ENCODE data around the gene COPB1.

The COPB1 gene

GRCh38 chr11:14423633-14424032, 76.0 kb downstream of the COPB1 start:
- in situ Hi-C loops (cut with MboI; ENCODE audit: low sequenced_read_pairs, unreplicated experiment), result loop anchor here (25.0 kb wide), 1 partner anchor 461 kb away; the partner anchor contains the start of gene SPON1
- no peak for DNase-seq (ENCODE audit: low spot score)
- TF ChIP-seq, protein P1, sequence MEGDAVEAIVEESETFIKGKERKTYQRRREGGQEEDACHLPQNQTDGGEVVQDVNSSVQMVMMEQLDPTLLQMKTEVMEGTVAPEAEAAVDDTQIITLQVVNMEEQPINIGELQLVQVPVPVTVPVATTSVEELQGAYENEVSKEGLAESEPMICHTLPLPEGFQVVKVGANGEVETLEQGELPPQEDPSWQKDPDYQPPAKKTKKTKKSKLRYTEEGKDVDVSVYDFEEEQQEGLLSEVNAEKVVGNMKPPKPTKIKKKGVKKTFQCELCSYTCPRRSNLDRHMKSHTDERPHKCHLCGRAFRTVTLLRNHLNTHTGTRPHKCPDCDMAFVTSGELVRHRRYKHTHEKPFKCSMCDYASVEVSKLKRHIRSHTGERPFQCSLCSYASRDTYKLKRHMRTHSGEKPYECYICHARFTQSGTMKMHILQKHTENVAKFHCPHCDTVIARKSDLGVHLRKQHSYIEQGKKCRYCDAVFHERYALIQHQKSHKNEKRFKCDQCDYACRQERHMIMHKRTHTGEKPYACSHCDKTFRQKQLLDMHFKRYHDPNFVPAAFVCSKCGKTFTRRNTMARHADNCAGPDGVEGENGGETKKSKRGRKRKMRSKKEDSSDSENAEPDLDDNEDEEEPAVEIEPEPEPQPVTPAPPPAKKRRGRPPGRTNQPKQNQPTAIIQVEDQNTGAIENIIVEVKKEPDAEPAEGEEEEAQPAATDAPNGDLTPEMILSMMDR (IDR thresholded peaks at IDR 0.05; ENCODE audit: borderline replicate concordance, control extremely low read depth, extremely low read depth, insufficient read depth, missing control alignments), result no peak

DNA sequence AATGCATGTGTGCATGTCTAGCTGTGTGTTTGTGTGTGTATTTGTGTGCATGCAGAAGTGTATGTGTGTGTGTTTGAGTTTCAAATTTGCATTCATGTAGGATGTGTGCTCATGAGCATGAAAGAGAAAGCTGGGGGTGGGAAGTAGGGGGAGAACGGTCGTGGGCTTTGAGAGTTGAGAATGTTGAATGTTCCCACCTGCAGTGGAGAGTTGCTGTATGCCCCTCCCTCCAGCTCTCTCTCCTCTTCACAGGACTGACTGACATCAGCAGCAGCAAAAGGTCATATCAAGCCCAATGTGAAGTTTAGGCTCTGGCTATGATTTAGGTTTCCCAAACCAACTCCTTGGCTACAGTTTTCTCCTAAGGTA, 76.8 kb downstream of the COPB1 start:
- no peak for DNase-seq (ENCODE audit: low spot score)
- in situ Hi-C loops (cut with MboI; ENCODE audit: low sequenced_read_pairs, unreplicated experiment), result loop anchor here (25.0 kb wide), 1 partner anchor 460 kb away; the partner anchor contains the start of gene SPON1
- TF ChIP-seq, protein P1 (IDR thresholded peaks at IDR 0.05; ENCODE audit: borderline replicate concordance, control extremely low read depth, extremely low read depth, insufficient read depth, missing control alignments), result no peak

- in situ Hi-C loops (cut with MboI; ENCODE audit: low sequenced_read_pairs, unreplicated experiment), result loop anchor here (25.0 kb wide), 1 partner anchor 460 kb away; the partner anchor contains the start of gene SPON1
- TF ChIP-seq, protein P1 (IDR thresholded peaks at IDR 0.05; ENCODE audit: borderline replicate concordance, control extremely low read depth, extremely low read depth, insufficient read depth, missing control alignments), result no peak
- no peak for DNase-seq (ENCODE audit: low spot score)
Measured at GRCh38 chr11:14422052-14422813, 77.4 kb downstream of the COPB1 start.

- in situ Hi-C loops (cut with MboI; ENCODE audit: low sequenced_read_pairs, unreplicated experiment), result loop anchor here (25.0 kb wide), 1 partner anchor 458 kb away; the partner anchor contains the start of gene SPON1
- TF ChIP-seq, protein P1 (IDR thresholded peaks at IDR 0.05; ENCODE audit: borderline replicate concordance, control extremely low read depth, extremely low read depth, insufficient read depth, missing control alignments), result no peak
- no peak for DNase-seq (ENCODE audit: low spot score)
Measured at GRCh38 chr11:14420223-14420622, 79.4 kb downstream of the COPB1 start.

DNA sequence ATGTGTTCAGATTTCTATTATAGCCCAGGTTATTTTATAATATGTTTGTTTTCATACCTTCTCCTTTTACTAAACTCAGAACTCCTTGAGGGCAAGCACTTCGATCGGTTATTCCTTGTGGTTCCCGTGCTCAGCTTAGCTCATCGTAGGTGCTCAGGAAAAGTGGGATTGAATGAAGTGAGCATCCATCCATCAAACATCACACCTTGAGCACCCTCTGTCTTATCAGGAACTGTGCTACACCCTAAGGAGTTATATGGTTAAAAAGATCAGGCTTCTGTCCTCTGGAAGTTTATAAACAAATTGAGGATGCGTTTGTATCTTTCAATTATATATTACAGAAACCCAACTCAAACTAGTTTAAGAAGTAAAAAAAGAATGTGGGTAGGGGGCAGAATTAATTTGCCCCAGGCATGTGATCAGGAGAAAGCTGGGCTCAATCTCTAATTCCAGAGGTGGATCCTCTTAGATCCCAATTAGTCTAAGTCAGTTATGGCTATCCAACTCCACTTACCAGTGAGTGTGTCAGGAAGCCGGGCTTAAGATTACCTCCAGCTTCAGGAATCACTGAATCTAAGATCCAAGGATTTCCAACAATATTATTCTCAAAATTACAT, 80.7 kb downstream of the COPB1 start:
- in situ Hi-C loops (cut with MboI; ENCODE audit: low sequenced_read_pairs, unreplicated experiment), result loop anchor here (25.0 kb wide), 1 partner anchor 457 kb away; the partner anchor contains the start of gene SPON1
- DNase-seq (ENCODE audit: low spot score), result peak; percentile 44
- TF ChIP-seq, protein P1 (IDR thresholded peaks at IDR 0.05; ENCODE audit: borderline replicate concordance, control extremely low read depth, extremely low read depth, insufficient read depth, missing control alignments), result peak; percentile 40

DNA sequence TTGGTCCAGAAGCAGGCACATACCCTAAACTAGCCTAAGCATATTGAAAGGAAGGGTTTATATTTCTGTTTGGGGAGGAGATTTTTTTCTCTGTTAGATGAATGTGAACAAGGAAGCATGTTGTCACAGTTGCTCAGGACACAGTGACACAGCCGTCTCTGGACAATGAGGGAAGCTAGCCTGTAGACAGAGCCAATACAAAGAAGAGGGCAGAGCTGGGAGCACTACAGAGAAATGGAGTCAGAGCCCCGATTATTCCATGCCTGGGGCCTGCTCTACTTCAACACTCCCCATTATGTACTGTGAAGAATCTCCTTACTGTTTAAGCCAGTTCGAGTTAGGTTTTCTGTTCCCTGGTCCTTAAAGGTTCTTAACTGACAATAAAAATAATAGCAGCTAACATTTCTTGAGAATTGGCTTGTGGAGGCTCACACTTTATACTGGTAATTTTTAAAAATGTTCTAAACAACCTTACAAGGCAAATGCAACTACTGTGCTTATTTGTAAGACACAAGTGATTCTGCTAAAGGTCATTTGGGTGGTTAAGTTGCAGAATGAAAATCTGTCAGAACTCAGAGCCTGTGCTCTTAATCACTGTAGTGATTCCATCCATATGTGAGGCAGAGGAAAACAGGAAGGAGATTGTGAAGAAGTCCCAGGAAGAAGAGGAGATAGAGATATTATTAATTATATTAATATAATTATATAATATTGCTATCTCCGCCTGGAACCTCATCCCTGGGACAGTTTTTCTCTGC, 81.8 kb downstream of the COPB1 start:
- in situ Hi-C loops (cut with MboI; ENCODE audit: low sequenced_read_pairs, unreplicated experiment), result loop anchor here (25.0 kb wide), 1 partner anchor 455 kb away; the partner anchor contains the start of gene SPON1
- no peak for DNase-seq (ENCODE audit: low spot score)
- TF ChIP-seq, protein P1 (IDR thresholded peaks at IDR 0.05; ENCODE audit: borderline replicate concordance, control extremely low read depth, extremely low read depth, insufficient read depth, missing control alignments), result no peak

All from GM13976 (cell line).